ENCODE measurements around the gene PTPDC1. TPM values are rescaled to one million over a fixed set of nuclear protein-coding genes. Genes with fewer than 3 reads are reported as not detected.

Gene PTPDC1
- total RNA-seq, 3 donors from 2014 or later (not counting 1 experiment from before 2014, with no cell fraction given): 2.8 to 3.9 (median 3.4) TPM

GRCh38 chr9:94139672-94140417 is 55.6 kb downstream of the PTPDC1 start:
- Histone ChIP-seq H3K4me1 (ENCODE audit: control insufficient read depth, insufficient read depth, low read length) (no peaks in the 10 kb centered on the region), H3K36me3 (ENCODE audit: control insufficient read depth, insufficient read depth, low read length) (no peaks in the 10 kb centered on the region), H3K27me3 (ENCODE audit: control insufficient read depth, insufficient read depth, low read length) (no peaks in the 10 kb centered on the region), H3K9me3 (ENCODE audit: control insufficient read depth, insufficient read depth, low read length) (no peaks in the 10 kb centered on the region), H3K27ac (ENCODE audit: low read length) (no peak overlapping the region), H3K4me3 (ENCODE audit: low read length) (no peak overlapping the region)
- Mint-ChIP-seq H3K4me1 (no peaks in the 10 kb centered on the region), H3K9me3 (no peaks in the 10 kb centered on the region), H3K27me3 (ENCODE audit: low read depth in 2 of 2) (peaks cover 0 to 2% of the 10 kb centered on the region in 2 donors), H3K27ac (no peak overlapping the region), H3K36me3 (no peaks in the 10 kb centered on the region), H3K4me3 (no peak overlapping the region)
- DNase-seq (no peak), ATAC-seq (no peak)
- intact Hi-C loops (cut with micrococcal nuclease): no loop called here
- no peak for TF ChIP-seq CTCF (IDR thresholded peaks at IDR 0.05)
- 80% methylated on average over 12 of the region's 13 CpGs for WGBS (ENCODE audit: insufficient coverage)

- Histone ChIP-seq H3K4me1 (ENCODE audit: control insufficient read depth, insufficient read depth, low read length) (no peaks in the 10 kb centered on the region), H3K9me3 (ENCODE audit: control insufficient read depth, insufficient read depth, low read length) (no peaks in the 10 kb centered on the region), H3K4me3 (ENCODE audit: low read length) (no peak overlapping the region), H3K27me3 (ENCODE audit: control insufficient read depth, insufficient read depth, low read length) (no peaks in the 10 kb centered on the region), H3K27ac (ENCODE audit: low read length) (no peak overlapping the region), H3K36me3 (ENCODE audit: control insufficient read depth, insufficient read depth, low read length) (no peaks in the 10 kb centered on the region)
- DNase-seq (no peak), ATAC-seq (no peak)
- H3K27me3 Mint-ChIP-seq (ENCODE audit: low read depth in 2 of 2): peaks cover 0 to 2% of the 10 kb centered on the region in 2 donors
- TF ChIP-seq CTCF (IDR thresholded peaks at IDR 0.05): no peak
- 78% methylated on average over 2 of the region's 4 CpGs for WGBS (ENCODE audit: insufficient coverage)
- no peak overlapping the region for H3K27ac Mint-ChIP-seq
- H3K4me1 Mint-ChIP-seq: no peaks in the 10 kb centered on the region
- intact Hi-C loops (cut with micrococcal nuclease): no loop called here
- H3K36me3 Mint-ChIP-seq: no peaks in the 10 kb centered on the region
- no peaks in the 10 kb centered on the region for H3K9me3 Mint-ChIP-seq
- no peak overlapping the region for H3K4me3 Mint-ChIP-seq
These were observed 56.1 kb downstream of the PTPDC1 start for GRCh38 chr9:94140418-94140780.

GRCh38 chr9:94140791-94141790 is 56.8 kb downstream of the PTPDC1 start:
- Mint-ChIP-seq H3K4me3 (no peak overlapping the region), H3K27me3 (ENCODE audit: low read depth in 2 of 2) (peaks cover 0 to 2% of the 10 kb centered on the region in 2 donors), H3K27ac (no peak overlapping the region), H3K4me1 (no peaks in the 10 kb centered on the region), H3K36me3 (no peaks in the 10 kb centered on the region), H3K9me3 (no peaks in the 10 kb centered on the region)
- Histone ChIP-seq H3K4me1 (ENCODE audit: control insufficient read depth, insufficient read depth, low read length) (no peaks in the 10 kb centered on the region), H3K27ac (ENCODE audit: low read length) (no peak overlapping the region), H3K4me3 (ENCODE audit: low read length) (no peak overlapping the region), H3K36me3 (ENCODE audit: control insufficient read depth, insufficient read depth, low read length) (no peaks in the 10 kb centered on the region), H3K9me3 (ENCODE audit: control insufficient read depth, insufficient read depth, low read length) (no peaks in the 10 kb centered on the region), H3K27me3 (ENCODE audit: control insufficient read depth, insufficient read depth, low read length) (no peaks in the 10 kb centered on the region)
- 81% methylated on average over 13 of the region's 13 CpGs for WGBS (ENCODE audit: insufficient coverage)
- TF ChIP-seq CTCF (IDR thresholded peaks at IDR 0.05): no peak
- ATAC-seq (no peak), DNase-seq (no peak)
- intact Hi-C loops (cut with micrococcal nuclease): no loop called here

Measured in natural killer cell (primary cell).